H4 (cell line): ENCODE measurements around the gene MPRIP. TPM values are rescaled to one million over a fixed set of nuclear protein-coding genes. Genes with fewer than 3 reads are reported as not detected.
"Not testable (repeated sequence)": the region's sequence is repeated elsewhere in the genome, so short reads cannot be mapped to it uniquely, and the experiment has no call there.

Experiments used
- DNase-seq: peaks from one replicate; pipeline ENCODE4 v3.0.0-alpha.2; 2015; ENCODE audit warnings: low spot score
- total RNA-seq: library from RNA; depleted of rRNA; stranded (reverse); fragments of >200 nt; shearing (Covaris generic); gene quantifications from 2 replicates; pipeline ENCODE4 v1.2.3, GENCODE V29; 2014

MPRIP gene
- total RNA-seq, 1 experiment from 2014 or later: 99.5 TPM

GRCh38 chr17:17147821-17148220, 105.6 kb downstream of the MPRIP start:
- no peak for DNase-seq

GRCh38 chr17:17149520-17150447, 107.5 kb downstream of the MPRIP start:
- DNase-seq: no peak

GRCh38 chr17:17150448-17150800, 108.2 kb downstream of the MPRIP start:
- no peak for DNase-seq

GRCh38 chr17:17151055-17151454, 108.8 kb downstream of the MPRIP start:
- peak; percentile 62 for DNase-seq

- no peak for DNase-seq
Observed at GRCh38 chr17:17151541-17151940, 109.3 kb downstream of the MPRIP start.

- DNase-seq: peak; percentile 93
Observed at GRCh38 chr17:17151962-17152361, 109.7 kb downstream of the MPRIP start.

- peak; percentile 37 for DNase-seq
Observed at GRCh38 chr17:17152385-17152784, 110.1 kb downstream of the MPRIP start.

GRCh38 chr17:17153071-17153470, 110.8 kb downstream of the MPRIP start:
- no peak for DNase-seq

- no peak for DNase-seq
Observed at GRCh38 chr17:17153709-17154108, 111.5 kb downstream of the MPRIP start.

GRCh38 chr17:17154556-17154955, 112.3 kb downstream of the MPRIP start:
- DNase-seq: no peak

- DNase-seq: no peak
Observed at GRCh38 chr17:17154981-17155380, 112.7 kb downstream of the MPRIP start.

GRCh38 chr17:17155568-17155967, 113.3 kb downstream of the MPRIP start:
- no peak for DNase-seq

GRCh38 chr17:17156107-17156506, 113.8 kb downstream of the MPRIP start:
- DNase-seq: no peak

- no peak for DNase-seq
Observed at GRCh38 chr17:17156511-17156910, 114.3 kb downstream of the MPRIP start.

- no peak for DNase-seq
Observed at GRCh38 chr17:17157041-17157440, 114.8 kb downstream of the MPRIP start.

GRCh38 chr17:17158506-17158905, 116.2 kb downstream of the MPRIP start:
- DNase-seq: not testable (repeated sequence)

GRCh38 chr17:17159571-17159970, 117.3 kb downstream of the MPRIP start:
- no peak for DNase-seq

GRCh38 chr17:17161121-17161520, 118.9 kb downstream of the MPRIP start:
- DNase-seq: no peak

GRCh38 chr17:17161759-17162158, 119.5 kb downstream of the MPRIP start:
- no peak for DNase-seq

GRCh38 chr17:17164156-17164555, 121.9 kb downstream of the MPRIP start:
- DNase-seq: no peak

- no peak for DNase-seq
Observed at GRCh38 chr17:17164676-17165075, 122.4 kb downstream of the MPRIP start.

- DNase-seq: no peak
Observed at GRCh38 chr17:17165666-17166308, 123.5 kb downstream of the MPRIP start.

- no peak for DNase-seq
Observed at GRCh38 chr17:17166446-17166845, 124.2 kb downstream of the MPRIP start.
